IMR-90 (cell line): ENCODE data around the gene NPRL2. TPM values are rescaled to one million over a fixed set of nuclear protein-coding genes. Genes with fewer than 3 reads are reported as not detected.

ENCODE experiments used
- ATAC-seq: fragments of 200-7000 bp; cut with Tn5 transposase; 2 replicates; pipeline ENCODE4 v1.9.1; 2020; ENCODE audit warnings: low read depth, mild to moderate bottlenecking, moderate library complexity
- BruUV-seq: library from RNA; stranded (reverse); fragments of 400-500 nt; replicated peaks from 2 replicates; lab custom pipeline; 2021; lab: Mats Ljungman, UMichigan
- CTCF ChIA-PET: fragments of 300-600 bp; formaldehyde crosslinking; extraction: SDS; loops from one replicate; lab custom pipeline; 2021; ENCODE audit warnings: antibody characterized with exemption; lab: Yijun Ruan, JAX
- POLR2A ChIA-PET: fragments of 300-600 bp; sonication (Branson Sonifier 250); formaldehyde crosslinking; loops from one replicate; lab custom pipeline; 2022; ENCODE audit warnings: antibody characterized with exemption; ENCODE audit not compliant: unreplicated experiment; lab: Charles Lee
- DNase-seq: peaks from one replicate; pipeline ENCODE4 v3.0.0; 2013
- H2AFZ ChIP-seq: replicated peaks from 2 replicates; pipeline ENCODE3; 2013; ENCODE audit warnings: low read length, mild to moderate bottlenecking; ENCODE audit not compliant: poor library complexity
- H2AK5ac ChIP-seq: 2 replicates; pipeline ENCODE4 v1.6.1; 2013; ENCODE audit warnings: low read depth, low read length, inconsistent platforms
- H2AK9ac ChIP-seq: replicated peaks from 2 replicates; pipeline ENCODE3; 2013; ENCODE audit warnings: mild to moderate bottlenecking, low read depth, low read length, moderate library complexity; ENCODE audit not compliant: poor library complexity
- H2BK120ac ChIP-seq: 2 replicates; pipeline ENCODE4 v1.6.1; 2013; ENCODE audit warnings: low read depth, low read length, inconsistent platforms
- H2BK15ac ChIP-seq: 3 replicates; pipeline ENCODE4 v1.6.1; 2013; ENCODE audit warnings: low read depth, low read length, inconsistent platforms
- H2BK20ac ChIP-seq: 2 replicates; pipeline ENCODE4 v1.6.1; 2013; ENCODE audit warnings: low read depth, mild to moderate bottlenecking, inconsistent platforms, low read length, moderate library complexity
- H2BK5ac ChIP-seq: 2 replicates; pipeline ENCODE4 v1.6.1; 2013; ENCODE audit warnings: mild to moderate bottlenecking, low read depth, low read length, inconsistent platforms; ENCODE audit not compliant: poor library complexity, severe bottlenecking
- H3K14ac ChIP-seq: replicated peaks from 2 replicates; pipeline ENCODE4 v1.6.1; 2013; ENCODE audit warnings: low read depth, low read length, inconsistent platforms
- H3K18ac ChIP-seq: 2 replicates; pipeline ENCODE4 v1.6.1; 2013; ENCODE audit warnings: low read depth, low read length, control low read depth
- H3K23ac ChIP-seq: 2 replicates; pipeline ENCODE4 v1.6.1; 2013; ENCODE audit warnings: low read depth, low read length, inconsistent platforms
- H3K27ac ChIP-seq: 2 replicates; pipeline ENCODE4 v1.5.1; 2013; ENCODE audit warnings: mild to moderate bottlenecking, control low read depth, low read length; ENCODE audit not compliant: insufficient read depth
- H3K27me3 ChIP-seq: 2 replicates; pipeline ENCODE4 v1.6.1; 2013; ENCODE audit warnings: low read length; ENCODE audit not compliant: control insufficient read depth, insufficient read depth
- H3K36me3 ChIP-seq: 2 replicates; pipeline ENCODE4 v1.6.1; 2013; ENCODE audit warnings: low read length, mixed read lengths; ENCODE audit not compliant: control insufficient read depth, insufficient read depth
- H3K4ac ChIP-seq: 2 replicates; pipeline ENCODE4 v1.6.1; 2013; ENCODE audit warnings: low read depth, low read length, inconsistent platforms
- H3K4me1 ChIP-seq: 2 replicates; pipeline ENCODE4 v1.6.1; 2013; ENCODE audit warnings: low read length, mixed read lengths; ENCODE audit not compliant: control insufficient read depth, insufficient read depth
- H3K4me2 ChIP-seq: 2 replicates; pipeline ENCODE4 v1.6.1; 2013; ENCODE audit warnings: low read depth, mild to moderate bottlenecking, control low read depth, low read length, moderate library complexity
- H3K4me3 ChIP-seq: 2 replicates; pipeline ENCODE4 v1.5.1; 2013; ENCODE audit warnings: low read depth, mild to moderate bottlenecking, control low read depth, low read length, moderate library complexity; ENCODE audit not compliant: insufficient read depth
- H3K56ac ChIP-seq: 2 replicates; pipeline ENCODE4 v1.6.1; 2013; ENCODE audit warnings: low read length, inconsistent platforms; ENCODE audit not compliant: insufficient read depth; ENCODE audit errors: extremely low read depth
- H3K79me1 ChIP-seq, 2 experiments: 2 replicates each; pipeline ENCODE4 v1.6.1; 2013; ENCODE audit warnings: low read length in 2 of 2, inconsistent platforms in 1 of 2, low read depth in 1 of 2
- H3K9ac ChIP-seq: 2 replicates; pipeline ENCODE4 v1.6.1; 2013; ENCODE audit warnings: low read depth, low read length, control low read depth
- H3K9me1 ChIP-seq: 2 replicates; pipeline ENCODE4 v1.6.1; 2013; ENCODE audit warnings: low read length, inconsistent platforms; ENCODE audit not compliant: insufficient read depth
- H3K9me3 ChIP-seq: 2 replicates; pipeline ENCODE4 v1.6.1; 2013; ENCODE audit warnings: low read length; ENCODE audit not compliant: control insufficient read depth, insufficient read depth
- H4K20me1 ChIP-seq: 2 replicates; pipeline ENCODE4 v1.6.1; 2013; ENCODE audit warnings: low read length, inconsistent platforms; ENCODE audit not compliant: insufficient read depth
- H4K5ac ChIP-seq: 2 replicates; pipeline ENCODE4 v1.6.1; 2013; ENCODE audit warnings: mild to moderate bottlenecking, low read depth, low read length, control low read depth
- H4K8ac ChIP-seq, 2 experiments: 2 replicates each; pipeline ENCODE4 v1.6.1; 2013; ENCODE audit warnings: low read depth in 2 of 2, low read length in 2 of 2, control low read depth in 1 of 2, inconsistent platforms in 1 of 2
- H4K91ac ChIP-seq: 2 replicates; pipeline ENCODE4 v1.6.1; 2013; ENCODE audit warnings: low read depth, low read length, inconsistent platforms; ENCODE audit not compliant: insufficient read depth
- BHLHE40 ChIP-seq: fragments of 150-350 bp; IDR thresholded peaks from 2 replicates; pipeline ENCODE4 v1.6.1; 2016; ENCODE audit warnings: mild to moderate bottlenecking, low read depth, low read length
- FOS ChIP-seq: fragments of 150-350 bp; IDR thresholded peaks from 2 replicates; pipeline ENCODE4 v1.6.1; 2016; ENCODE audit warnings: low read depth, low read length
- MAFK ChIP-seq: IDR thresholded peaks from 2 replicates; pipeline ENCODE4 v1.6.1; 2012; ENCODE audit warnings: low read depth, low read length, improper control_type of control experiment
- MAZ ChIP-seq: IDR thresholded peaks from 2 replicates; pipeline ENCODE4 v1.6.1; 2012; ENCODE audit warnings: low read depth, mild to moderate bottlenecking, low read length, improper control_type of control experiment, moderate library complexity, borderline replicate concordance
- SMC3 ChIP-seq: fragments of 150-350 bp; IDR thresholded peaks from 2 replicates; pipeline ENCODE4 v1.6.1; 2016; ENCODE audit warnings: low read depth, mild to moderate bottlenecking, antibody characterized with exemption, low read length, moderate library complexity
- WGBS, 2 experiments: methylation state at CpG; one replicate each; pipeline versions ENCODE4 v1.1.5 to v1.1.7; 2013; ENCODE audit warnings: missing lambda C conversion rate in 2 of 2; ENCODE audit not compliant: insufficient read length in 1 of 2; ENCODE audit errors: extremely low coverage in 2 of 2; 5-methylcytosine and 5-hydroxymethylcytosine counted together
- dilution Hi-C: fragments of 300-500 bp; cut with HindIII; formaldehyde crosslinking; loops from one replicate; pipeline ENCODE4 v1.14.3; 2018; ENCODE audit warnings: low sequenced_read_pairs; ENCODE audit not compliant: unreplicated experiment
- in situ Hi-C: fragments of 300-500 bp; cut with MboI; formaldehyde crosslinking; loops from 3 replicates; pipeline ENCODE4 v1.14.3; 2019; ENCODE audit warnings: low sequenced_read_pairs, inconsistent platforms, mixed read lengths
- intact Hi-C: fragments of 100-400 bp; cut with micrococcal nuclease; formaldehyde crosslinking; loops from 2 replicates; pipeline ENCODE4 v1.10.0; 2022
- polyA plus RNA-seq, 3 experiments: library from polyadenylated mRNA; depleted of rRNA; stranded (reverse); fragments of >200 nt; gene quantifications; 2 replicates each; pipeline ENCODE4 v1.2.3, GENCODE V29; 2012; ENCODE audit warnings: low replicate concordance in 1 of 3
- total RNA-seq: library from RNA; depleted of rRNA; stranded (reverse); fragments of >200 nt; gene quantifications from 2 replicates; pipeline ENCODE4 v1.2.3, GENCODE V29; 2012

NPRL2 gene
- total and polyA plus RNA-seq, 2 of the 4 experiments (the other 2 are of a cell fraction), result 38.3 to 38.7 TPM

DNA sequence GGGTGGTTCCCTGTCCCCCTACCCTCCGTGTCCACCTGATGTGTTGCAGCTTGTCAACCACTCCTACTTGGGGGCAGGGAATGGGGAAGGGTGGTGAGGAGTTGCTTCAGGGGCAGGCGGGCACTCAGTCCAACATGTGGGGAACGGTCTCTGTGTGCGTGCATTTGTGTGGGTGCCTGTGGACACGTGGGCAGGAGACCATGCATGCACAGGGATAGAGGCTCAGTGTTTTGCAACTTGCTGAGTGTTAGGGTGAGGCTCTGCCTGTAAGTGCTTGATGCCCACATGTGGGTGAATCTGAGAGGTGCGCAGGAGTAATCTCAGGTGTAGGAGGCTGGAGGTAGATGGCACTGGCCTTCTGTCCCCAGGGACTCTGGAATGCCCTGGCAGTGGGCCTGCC is 33.2 kb upstream of the NPRL2 start:
- Histone ChIP-seq H3K4me3 (no peak overlapping the region), H3K4me2 (no peak overlapping the region), H3K4me1 (no peaks in the 10 kb centered on the region), H3K14ac (no peak overlapping the region), H3K27me3 (peaks cover 56% of the 10 kb centered on the region), H3K36me3 (no peaks in the 10 kb centered on the region), H2AK9ac (no peak overlapping the region), H3K9me3 (no peaks in the 10 kb centered on the region), H2BK5ac (no peak overlapping the region), H3K9ac (no peak overlapping the region), H3K9me1 (no peaks in the 10 kb centered on the region), H4K91ac (no peak overlapping the region), H3K18ac (no peak overlapping the region), H3K4ac (no peak overlapping the region), H4K20me1 (no peaks in the 10 kb centered on the region), H3K56ac (no peak overlapping the region), H3K79me1 (no peaks in the 10 kb centered on the region), H2BK15ac (no peak overlapping the region), H3K27ac (no peak overlapping the region), H2BK20ac (no peak overlapping the region), H2BK120ac (no peak overlapping the region), H4K5ac (no peak overlapping the region), H4K8ac (no peak overlapping the region), H2AFZ (no peak overlapping the region), H3K23ac (no peak overlapping the region), H2AK5ac (no peak overlapping the region)
- ATAC-seq (no peak), DNase-seq (no peak)
- TF ChIP-seq MAZ (no peak), BHLHE40 (no peak), SMC3 (no peak), MAFK (no peak), FOS (no peak)
- 0% methylated on average over 1 of the region's 6 CpGs; no CpG with 5 or more reads in 1 of the 2 experiments for WGBS, 2 experiments
- in situ Hi-C loops (no loop called here), dilution Hi-C loops (no loop called here), intact Hi-C loops (no loop called here)
- ChIA-PET POLR2A (no interaction called here), CTCF (no interaction called here)
- no TSS peak for BruUV-seq
